SK-N-SH treated with all-trans-retinoic acid at 6 μM for 48 hours (cell line): ENCODE measurements around the gene GRM7.

ENCODE experiments used
- ATAC-seq: fragments of 200-7000 bp; cut with Tn5 transposase; 3 replicates; pipeline ENCODE4 v1.9.1; 2020; ENCODE audit warnings: mild to moderate bottlenecking, moderate library complexity
- BACH2 ChIP-seq: fragments of 250-450 bp; sonication (Bioruptor Pico); IDR thresholded peaks from 2 replicates; pipeline ENCODE4 v1.9.0; 2021; ENCODE audit warnings: mild to moderate bottlenecking, borderline replicate concordance
- CREB5 ChIP-seq: fragments of 250-450 bp; sonication (Bioruptor Pico); IDR thresholded peaks from 2 replicates; pipeline ENCODE4 v1.5.1; 2020; ENCODE audit warnings: low read depth, mild to moderate bottlenecking, moderate library complexity
- CSDC2 ChIP-seq: fragments of 250-450 bp; sonication (Bioruptor Pico); IDR thresholded peaks from 2 replicates; pipeline ENCODE4 v1.5.0; 2020; ENCODE audit warnings: mild to moderate bottlenecking, moderate library complexity
- GLIS3 ChIP-seq: fragments of 250-450 bp; sonication (Bioruptor Pico); IDR thresholded peaks from 2 replicates; pipeline ENCODE4 v1.5.0; 2020; ENCODE audit warnings: mild to moderate bottlenecking, moderate library complexity
- ISL1 ChIP-seq: fragments of 250-450 bp; sonication (Bioruptor Pico); IDR thresholded peaks from 2 replicates; pipeline ENCODE4 v2.1.2; 2022; ENCODE audit warnings: mild to moderate bottlenecking, moderate library complexity
- OSR1 ChIP-seq: fragments of 250-450 bp; sonication (Bioruptor Pico); IDR thresholded peaks from 2 replicates; pipeline ENCODE4 v1.8.0; 2022; ENCODE audit warnings: moderate library complexity, mild to moderate bottlenecking, inconsistent platforms
- PPARA ChIP-seq: fragments of 250-450 bp; sonication (Bioruptor Pico); IDR thresholded peaks from 2 replicates; pipeline ENCODE4 v1.5.0; 2020; ENCODE audit warnings: mild to moderate bottlenecking, borderline replicate concordance
- RARB ChIP-seq: fragments of 250-450 bp; sonication (Bioruptor Pico); IDR thresholded peaks from 2 replicates; pipeline ENCODE4 v1.8.0; 2021; ENCODE audit warnings: mild to moderate bottlenecking, moderate library complexity
- SNAI2 ChIP-seq: fragments of 250-450 bp; sonication (Bioruptor Pico); IDR thresholded peaks from 2 replicates; pipeline ENCODE4 v1.5.0; 2020; ENCODE audit warnings: mild to moderate bottlenecking, moderate library complexity
- TCF4 ChIP-seq: fragments of 250-450 bp; sonication (Bioruptor Pico); IDR thresholded peaks from 2 replicates; pipeline ENCODE4 v1.8.0; 2021; ENCODE audit warnings: mild to moderate bottlenecking, moderate library complexity, borderline replicate concordance
- TOX ChIP-seq: fragments of 250-450 bp; sonication (Bioruptor Pico); IDR thresholded peaks from 2 replicates; pipeline ENCODE4 v1.8.0; 2021; ENCODE audit warnings: mild to moderate bottlenecking, moderate library complexity, borderline replicate concordance
- ZC3H10 ChIP-seq: fragments of 250-450 bp; sonication (Bioruptor Pico); IDR thresholded peaks from 2 replicates; pipeline ENCODE4 v1.5.1; 2021; ENCODE audit warnings: mild to moderate bottlenecking, moderate library complexity
- ZFP3 ChIP-seq: fragments of 250-450 bp; sonication (Bioruptor Pico); IDR thresholded peaks from 2 replicates; pipeline ENCODE4 v1.5.0; 2020; ENCODE audit warnings: mild to moderate bottlenecking, moderate library complexity
- ZFP30 ChIP-seq: fragments of 450-650 bp; formaldehyde crosslinking; IDR thresholded peaks from 2 replicates; pipeline ENCODE4 v1.5.0; 2022; ENCODE audit warnings: mild to moderate bottlenecking, moderate library complexity
- ZNF565 ChIP-seq: fragments of 450-650 bp; formaldehyde crosslinking; conservative IDR thresholded peaks from 2 replicates; pipeline ENCODE4 v1.5.0; 2020; ENCODE audit warnings: low read depth, mild to moderate bottlenecking, moderate library complexity
- ZNF8 ChIP-seq: fragments of 450-650 bp; formaldehyde crosslinking; IDR thresholded peaks from 2 replicates; pipeline ENCODE4 v1.5.0; 2020; ENCODE audit warnings: mild to moderate bottlenecking, moderate library complexity
- TF ChIP-seq, protein P1 (sequence below): fragments of 250-450 bp; sonication (Bioruptor Pico); IDR thresholded peaks from 2 replicates; pipeline ENCODE4 v1.8.0; 2020; ENCODE audit warnings: mild to moderate bottlenecking, moderate library complexity, borderline replicate concordance
- TF ChIP-seq, protein P2 (sequence below): fragments of 250-450 bp; sonication (Bioruptor Pico); IDR thresholded peaks from 2 replicates; pipeline ENCODE4 v1.8.0; 2021; ENCODE audit warnings: low read depth, mild to moderate bottlenecking, moderate library complexity, borderline replicate concordance
- TF ChIP-seq, protein P3 (sequence below): fragments of 250-450 bp; sonication (Bioruptor Pico); IDR thresholded peaks from 2 replicates; pipeline ENCODE4 v1.5.0; 2020; ENCODE audit warnings: mild to moderate bottlenecking, moderate library complexity

The GRM7 gene

DNA sequence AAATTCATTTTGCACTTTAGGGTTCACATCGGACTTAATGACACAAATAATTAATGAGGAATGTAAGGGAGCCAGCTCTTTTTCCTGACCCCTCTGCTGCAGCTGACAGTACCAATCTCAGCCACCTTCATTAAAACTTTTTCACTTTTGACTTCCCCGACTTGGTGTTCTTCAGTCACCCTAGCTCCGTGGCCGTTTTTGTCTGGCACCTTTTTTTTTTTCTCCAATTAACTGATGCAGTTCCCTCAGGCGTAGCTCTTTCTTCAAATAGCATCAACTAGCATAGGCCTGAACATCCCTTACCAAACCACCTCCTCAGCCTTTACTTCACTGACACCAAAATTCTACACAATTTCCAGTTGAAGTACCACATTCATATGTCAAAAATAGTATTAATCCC is 350.8 kb downstream of the GRM7 start:
- ATAC-seq: no peak

GRCh38 chr3:7215706-7216105 is 354.8 kb downstream of the GRM7 start:
- TF ChIP-seq ZNF565 (CRISPR knock-in tag): no peak
- no peak for TF ChIP-seq ZFP30 (CRISPR knock-in tag)
- no peak for TF ChIP-seq ZFP3
- no peak for TF ChIP-seq SNAI2 (CRISPR knock-in tag)
- no peak for TF ChIP-seq BACH2 (CRISPR knock-in tag)
- no peak for TF ChIP-seq GLIS3 (CRISPR knock-in tag)
- TF ChIP-seq TOX: no peak
- TF ChIP-seq, protein P1, sequence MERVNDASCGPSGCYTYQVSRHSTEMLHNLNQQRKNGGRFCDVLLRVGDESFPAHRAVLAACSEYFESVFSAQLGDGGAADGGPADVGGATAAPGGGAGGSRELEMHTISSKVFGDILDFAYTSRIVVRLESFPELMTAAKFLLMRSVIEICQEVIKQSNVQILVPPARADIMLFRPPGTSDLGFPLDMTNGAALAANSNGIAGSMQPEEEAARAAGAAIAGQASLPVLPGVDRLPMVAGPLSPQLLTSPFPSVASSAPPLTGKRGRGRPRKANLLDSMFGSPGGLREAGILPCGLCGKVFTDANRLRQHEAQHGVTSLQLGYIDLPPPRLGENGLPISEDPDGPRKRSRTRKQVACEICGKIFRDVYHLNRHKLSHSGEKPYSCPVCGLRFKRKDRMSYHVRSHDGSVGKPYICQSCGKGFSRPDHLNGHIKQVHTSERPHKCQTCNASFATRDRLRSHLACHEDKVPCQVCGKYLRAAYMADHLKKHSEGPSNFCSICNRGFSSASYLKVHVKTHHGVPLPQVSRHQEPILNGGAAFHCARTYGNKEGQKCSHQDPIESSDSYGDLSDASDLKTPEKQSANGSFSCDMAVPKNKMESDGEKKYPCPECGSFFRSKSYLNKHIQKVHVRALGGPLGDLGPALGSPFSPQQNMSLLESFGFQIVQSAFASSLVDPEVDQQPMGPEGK (CRISPR knock-in tag): no peak
- TF ChIP-seq ZNF8 (CRISPR knock-in tag): no peak
- TF ChIP-seq RARB (CRISPR knock-in tag): no peak
- TF ChIP-seq CSDC2 (CRISPR knock-in tag): no peak
- TF ChIP-seq OSR1 (CRISPR knock-in tag): no peak
- TF ChIP-seq, protein P2, sequence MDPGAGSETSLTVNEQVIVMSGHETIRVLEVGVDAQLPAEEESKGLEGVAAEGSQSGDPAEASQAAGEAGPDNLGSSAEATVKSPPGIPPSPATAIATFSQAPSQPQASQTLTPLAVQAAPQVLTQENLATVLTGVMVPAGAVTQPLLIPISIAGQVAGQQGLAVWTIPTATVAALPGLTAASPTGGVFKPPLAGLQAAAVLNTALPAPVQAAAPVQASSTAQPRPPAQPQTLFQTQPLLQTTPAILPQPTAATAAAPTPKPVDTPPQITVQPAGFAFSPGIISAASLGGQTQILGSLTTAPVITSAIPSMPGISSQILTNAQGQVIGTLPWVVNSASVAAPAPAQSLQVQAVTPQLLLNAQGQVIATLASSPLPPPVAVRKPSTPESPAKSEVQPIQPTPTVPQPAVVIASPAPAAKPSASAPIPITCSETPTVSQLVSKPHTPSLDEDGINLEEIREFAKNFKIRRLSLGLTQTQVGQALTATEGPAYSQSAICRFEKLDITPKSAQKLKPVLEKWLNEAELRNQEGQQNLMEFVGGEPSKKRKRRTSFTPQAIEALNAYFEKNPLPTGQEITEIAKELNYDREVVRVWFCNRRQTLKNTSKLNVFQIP: no peak
- no peak for TF ChIP-seq ZC3H10 (CRISPR knock-in tag)
- TF ChIP-seq, all 23 proteins: peak for 0
- ATAC-seq: no peak

More for the DNA sequence above, 350.8 kb downstream of the GRM7 start:
- TF ChIP-seq, protein P3, sequence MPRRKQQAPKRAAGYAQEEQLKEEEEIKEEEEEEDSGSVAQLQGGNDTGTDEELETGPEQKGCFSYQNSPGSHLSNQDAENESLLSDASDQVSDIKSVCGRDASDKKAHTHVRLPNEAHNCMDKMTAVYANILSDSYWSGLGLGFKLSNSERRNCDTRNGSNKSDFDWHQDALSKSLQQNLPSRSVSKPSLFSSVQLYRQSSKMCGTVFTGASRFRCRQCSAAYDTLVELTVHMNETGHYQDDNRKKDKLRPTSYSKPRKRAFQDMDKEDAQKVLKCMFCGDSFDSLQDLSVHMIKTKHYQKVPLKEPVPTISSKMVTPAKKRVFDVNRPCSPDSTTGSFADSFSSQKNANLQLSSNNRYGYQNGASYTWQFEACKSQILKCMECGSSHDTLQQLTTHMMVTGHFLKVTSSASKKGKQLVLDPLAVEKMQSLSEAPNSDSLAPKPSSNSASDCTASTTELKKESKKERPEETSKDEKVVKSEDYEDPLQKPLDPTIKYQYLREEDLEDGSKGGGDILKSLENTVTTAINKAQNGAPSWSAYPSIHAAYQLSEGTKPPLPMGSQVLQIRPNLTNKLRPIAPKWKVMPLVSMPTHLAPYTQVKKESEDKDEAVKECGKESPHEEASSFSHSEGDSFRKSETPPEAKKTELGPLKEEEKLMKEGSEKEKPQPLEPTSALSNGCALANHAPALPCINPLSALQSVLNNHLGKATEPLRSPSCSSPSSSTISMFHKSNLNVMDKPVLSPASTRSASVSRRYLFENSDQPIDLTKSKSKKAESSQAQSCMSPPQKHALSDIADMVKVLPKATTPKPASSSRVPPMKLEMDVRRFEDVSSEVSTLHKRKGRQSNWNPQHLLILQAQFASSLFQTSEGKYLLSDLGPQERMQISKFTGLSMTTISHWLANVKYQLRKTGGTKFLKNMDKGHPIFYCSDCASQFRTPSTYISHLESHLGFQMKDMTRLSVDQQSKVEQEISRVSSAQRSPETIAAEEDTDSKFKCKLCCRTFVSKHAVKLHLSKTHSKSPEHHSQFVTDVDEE (CRISPR knock-in tag): no peak
- no peak for TF ChIP-seq TOX
- no peak for TF ChIP-seq ZNF565 (CRISPR knock-in tag)
- no peak for TF ChIP-seq PPARA (CRISPR knock-in tag)
- no peak for TF ChIP-seq BACH2 (CRISPR knock-in tag)

GRCh38 chr3:7226393-7226792 is 365.5 kb downstream of the GRM7 start:
- ATAC-seq: no peak
- TF ChIP-seq TOX (no peak), TCF4 (CRISPR knock-in tag) (no peak), ZNF565 (CRISPR knock-in tag) (no peak), ZNF8 (CRISPR knock-in tag) (no peak), ZFP30 (CRISPR knock-in tag) (no peak), ISL1 (CRISPR knock-in tag) (no peak), CSDC2 (CRISPR knock-in tag) (no peak), GLIS3 (CRISPR knock-in tag) (no peak), ZFP3 (no peak), ZC3H10 (CRISPR knock-in tag) (no peak), CREB5 (CRISPR knock-in tag) (no peak), BACH2 (CRISPR knock-in tag) (no peak)
- TF ChIP-seq, protein P2: no peak
- TF ChIP-seq, protein P3 (CRISPR knock-in tag): no peak
- TF ChIP-seq, protein P1 (CRISPR knock-in tag): no peak
- TF ChIP-seq, all 23 proteins: peak for 0
